HFFc6 (cell line): ENCODE data around the gene PCGF2. TPM values are rescaled to one million over a fixed set of nuclear protein-coding genes. Genes with fewer than 3 reads are reported as not detected.

Experiments used
- DNase-seq: peaks from one replicate; pipeline ENCODE4 v3.0.0-alpha.2; 2018
- H3K27ac Mint-ChIP-seq: 2 replicates; pipeline ENCODE4 v1.8.0; 2020; ENCODE audit warnings: mild to moderate bottlenecking, mixed read lengths
- H3K27me3 Mint-ChIP-seq: 2 replicates; pipeline ENCODE4 v1.8.0; 2021; ENCODE audit warnings: mild to moderate bottlenecking, moderate library complexity, mixed read lengths; ENCODE audit not compliant: insufficient read depth
- H3K36me3 Mint-ChIP-seq: 2 replicates; pipeline ENCODE4 v1.8.0; 2021; ENCODE audit warnings: low read depth, mixed read lengths
- H3K4me1 Mint-ChIP-seq: 2 replicates; pipeline ENCODE4 v1.8.0; 2020; ENCODE audit warnings: low read depth, mixed read lengths
- H3K4me3 Mint-ChIP-seq: 2 replicates; pipeline ENCODE4 v1.8.0; 2020; ENCODE audit warnings: mild to moderate bottlenecking, moderate library complexity, mixed read lengths
- H3K9me3 Mint-ChIP-seq: 2 replicates; pipeline ENCODE4 v1.8.0; 2020; ENCODE audit warnings: mild to moderate bottlenecking, mixed read lengths
- microRNA-seq: library from miRNA; unstranded; fragments of <30 nt; microRNA quantifications from one replicate; pipeline ENCODE4, GENCODE V29; 2019
- total RNA-seq, 6 experiments: library from RNA; stranded (reverse); fragmentation: NEBNext Ultra II Directional; extraction: Animal tissue kit (Norgen Biotek cat#: 25700); gene quantifications; 2 replicates in 1 of 6; 3 replicates in 5 of 6; pipeline ENCODE4 v1.2.3, GENCODE V29; 2021
- TF ChIP-seq, protein P1 (sequence below): fragments of 200-600 bp; sonication (generic); IDR thresholded peaks from 2 replicates; pipeline ENCODE4 v1.5.0; 2021; ENCODE audit warnings: antibody characterized with exemption, mild to moderate bottlenecking

Gene PCGF2
- total RNA-seq, 6 experiments from 2014 or later = 59.7 to 73.5 (median 69.0) TPM

GRCh38 chr17:38685491-38685890 is 62.6 kb downstream of the PCGF2 start:
- H3K9me3 Mint-ChIP-seq = no peaks in the 10 kb centered on the region
- peaks cover 11% of the 10 kb centered on the region for H3K27me3 Mint-ChIP-seq
- H3K36me3 Mint-ChIP-seq = no peaks in the 10 kb centered on the region
- H3K4me1 Mint-ChIP-seq = peaks cover 14% of the 10 kb centered on the region
- no peak for DNase-seq
- TF ChIP-seq, protein P1, sequence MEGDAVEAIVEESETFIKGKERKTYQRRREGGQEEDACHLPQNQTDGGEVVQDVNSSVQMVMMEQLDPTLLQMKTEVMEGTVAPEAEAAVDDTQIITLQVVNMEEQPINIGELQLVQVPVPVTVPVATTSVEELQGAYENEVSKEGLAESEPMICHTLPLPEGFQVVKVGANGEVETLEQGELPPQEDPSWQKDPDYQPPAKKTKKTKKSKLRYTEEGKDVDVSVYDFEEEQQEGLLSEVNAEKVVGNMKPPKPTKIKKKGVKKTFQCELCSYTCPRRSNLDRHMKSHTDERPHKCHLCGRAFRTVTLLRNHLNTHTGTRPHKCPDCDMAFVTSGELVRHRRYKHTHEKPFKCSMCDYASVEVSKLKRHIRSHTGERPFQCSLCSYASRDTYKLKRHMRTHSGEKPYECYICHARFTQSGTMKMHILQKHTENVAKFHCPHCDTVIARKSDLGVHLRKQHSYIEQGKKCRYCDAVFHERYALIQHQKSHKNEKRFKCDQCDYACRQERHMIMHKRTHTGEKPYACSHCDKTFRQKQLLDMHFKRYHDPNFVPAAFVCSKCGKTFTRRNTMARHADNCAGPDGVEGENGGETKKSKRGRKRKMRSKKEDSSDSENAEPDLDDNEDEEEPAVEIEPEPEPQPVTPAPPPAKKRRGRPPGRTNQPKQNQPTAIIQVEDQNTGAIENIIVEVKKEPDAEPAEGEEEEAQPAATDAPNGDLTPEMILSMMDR = no peak
- H3K27ac Mint-ChIP-seq = no peak overlapping the region
- no peak overlapping the region for H3K4me3 Mint-ChIP-seq

Small RNA genes lying within 50 kb of the gene (microRNA-seq; reads per million reads assigned to microRNA genes)
- gene MIR4726 (not detected), gene MIR4734 (not detected)

Other genes with a start within 250 kb of the PCGF2 start
- gene SRCIN1, start 142.4 kb downstream of the PCGF2 start, total RNA-seq = not detected
- gene EPOP, start 73.4 kb downstream of the PCGF2 start, total RNA-seq = 1 to 10 TPM in 5 of 6 experiments, under 1 TPM in 1; 0.95 to 1.4 (median 1.3) TPM
- gene MLLT6, start 43.1 kb downstream of the PCGF2 start, total RNA-seq = 10 to 100 TPM; 26.5 to 31.5 (median 30.2) TPM
- 10 to 100 TPM; 35.0 to 38.7 (median 36.6) TPM for gene CISD3, start 18.0 kb downstream of the PCGF2 start, total RNA-seq
- 100 to 1,000 TPM; 232 to 273 (median 253) TPM for gene PSMB3, start 4.4 kb upstream of the PCGF2 start, total RNA-seq
- 10 to 100 TPM; 48.7 to 61.8 (median 55.5) TPM for gene PIP4K2B, start 51.2 kb upstream of the PCGF2 start, total RNA-seq
- gene CWC25, start 77.0 kb upstream of the PCGF2 start, total RNA-seq = 10 to 100 TPM; 11.0 to 13.7 (median 12.9) TPM
- 1,000 to 10,000 TPM; 1,099 to 1,402 (median 1,310) TPM for gene RPL23, start 105.4 kb upstream of the PCGF2 start, total RNA-seq
- 100 to 1,000 TPM; 428 to 517 (median 484) TPM for gene LASP1, start 121.7 kb upstream of the PCGF2 start, total RNA-seq
- not detected for gene FBXO47, start 219.1 kb upstream of the PCGF2 start, total RNA-seq